Measurements from ENCODE around the gene PPP1R37.

PPP1R37 gene

DNA sequence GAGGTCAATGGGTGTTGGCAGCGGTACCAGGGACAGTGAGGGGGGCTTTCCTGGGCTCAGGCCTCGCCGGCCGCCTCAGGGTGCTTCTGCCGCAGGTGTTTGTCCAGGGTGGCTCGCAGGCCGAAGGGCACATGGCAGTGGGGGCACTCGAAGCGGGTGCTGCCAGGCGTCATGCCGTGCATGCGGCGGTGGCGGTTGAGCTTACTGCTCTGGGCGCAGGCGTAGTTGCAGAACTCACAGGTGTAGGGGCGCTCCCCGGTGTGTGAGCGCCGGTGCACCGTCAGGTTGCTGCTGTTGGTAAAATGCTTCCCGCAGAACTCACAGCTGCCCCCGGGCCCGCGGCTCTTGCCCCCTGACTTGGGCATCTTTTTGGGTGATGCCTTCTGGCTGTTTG is 21.4 kb upstream of the PPP1R37 start:
- no peak for DNase-seq (ENCODE audit: low read depth in 2 of 2)

DNA sequence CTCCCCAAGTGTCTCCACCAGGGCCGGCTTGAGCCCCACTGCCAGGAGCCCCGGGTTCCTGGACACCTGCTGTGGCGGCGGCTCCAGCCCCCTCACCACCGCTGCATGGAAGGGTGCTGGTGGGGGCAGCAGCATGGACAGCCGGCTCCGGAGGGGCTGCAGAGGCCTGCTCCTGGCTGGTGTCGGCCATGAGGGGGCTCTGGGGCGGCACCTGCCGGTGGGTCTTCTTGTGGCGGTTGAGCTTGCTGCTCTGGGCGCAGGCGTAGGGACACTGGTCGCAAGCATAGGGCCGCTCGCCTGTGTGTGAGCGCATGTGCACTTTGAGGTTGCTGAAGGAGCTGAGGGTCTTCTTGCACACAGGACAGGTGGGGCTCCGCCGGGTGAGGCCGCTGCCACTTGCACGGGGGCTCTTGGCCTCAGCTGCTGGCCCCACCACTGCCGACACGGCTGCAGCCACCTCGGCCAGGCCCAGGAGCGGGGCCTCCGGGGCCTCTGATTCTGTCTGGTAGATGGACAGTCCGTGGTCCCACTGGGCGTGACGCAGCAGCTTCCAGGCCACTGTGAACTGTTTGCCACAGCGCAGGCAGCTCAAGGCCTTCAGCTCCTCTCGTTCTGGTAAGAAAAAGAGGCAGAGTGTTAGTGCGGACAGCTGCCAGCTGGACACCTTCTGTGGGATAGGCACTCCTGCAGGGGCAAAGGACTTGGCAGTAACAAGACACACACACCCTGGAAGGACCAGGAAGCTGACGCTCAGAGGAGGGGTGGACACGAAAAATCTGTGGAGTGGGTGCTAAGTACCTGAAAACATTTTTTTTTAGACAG is 20.8 kb upstream of the PPP1R37 start:
- no peak for DNase-seq (ENCODE audit: low read depth in 2 of 2)

DNA sequence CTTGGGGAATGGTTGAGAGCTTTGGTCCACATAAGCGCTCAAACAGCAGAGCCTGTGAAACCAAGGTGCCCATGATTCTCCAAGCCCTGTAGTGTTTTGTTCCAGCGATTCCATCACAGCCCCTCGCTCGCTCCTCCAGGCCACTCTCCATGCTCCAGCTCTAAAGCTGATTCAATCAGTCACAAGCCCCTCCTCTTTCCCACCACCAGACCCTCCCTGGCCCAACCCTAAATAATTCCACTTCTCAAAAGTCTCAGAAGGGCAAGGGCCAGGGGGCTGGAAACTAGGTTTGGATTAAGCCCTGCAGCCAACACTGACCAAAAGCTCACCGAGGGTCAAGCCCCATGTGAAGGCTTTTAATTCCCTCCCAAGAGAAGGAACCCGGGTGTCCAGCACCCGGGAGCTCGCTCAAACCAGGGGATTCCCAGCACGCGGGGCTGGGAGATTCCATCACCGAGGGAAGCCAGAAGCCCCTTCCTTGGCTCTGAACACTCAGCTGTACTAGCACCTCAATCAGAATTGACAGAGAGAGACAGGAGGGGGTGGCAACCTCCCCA is 18.2 kb upstream of the PPP1R37 start:
- no peak for DNase-seq (ENCODE audit: low read depth in 2 of 2)

DNA sequence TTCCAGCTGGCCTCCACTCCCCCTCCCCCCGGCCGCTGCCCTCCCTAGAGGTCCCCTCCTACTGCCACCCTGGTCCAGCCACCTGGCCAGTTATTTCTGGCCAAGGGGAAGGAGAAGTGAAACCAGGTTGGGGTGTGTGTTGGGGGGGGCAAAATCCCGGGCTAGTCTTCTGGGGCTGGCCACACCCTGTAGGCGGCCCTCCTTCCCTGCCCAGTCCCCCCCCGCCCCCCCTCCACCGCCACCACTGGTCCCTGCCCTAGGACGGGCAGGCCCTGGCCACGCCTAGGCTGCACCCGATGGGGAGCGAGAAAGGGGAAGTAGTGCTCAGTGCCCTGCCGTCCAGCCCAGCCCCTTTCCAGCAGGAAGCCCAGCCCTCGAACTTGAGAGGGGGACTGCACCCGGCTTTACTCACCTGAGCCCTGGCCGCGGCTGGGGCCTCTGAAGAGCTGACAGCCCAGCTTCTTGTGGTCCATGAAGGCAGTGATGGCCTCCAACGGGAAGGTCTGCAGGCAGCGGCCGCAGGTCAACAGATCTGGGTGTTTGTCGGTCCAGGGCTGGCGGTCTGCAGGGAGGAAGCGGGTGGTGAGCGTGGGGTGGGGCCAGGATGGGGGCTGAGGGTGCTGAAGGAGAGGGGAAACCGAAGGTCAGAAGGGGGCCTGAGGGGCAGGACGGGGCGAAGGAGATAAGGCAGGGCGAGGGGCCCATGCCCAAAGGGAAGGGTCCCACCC is 17.5 kb upstream of the PPP1R37 start:
- DNase-seq (ENCODE audit: low read depth in 2 of 2): no peak

DNA sequence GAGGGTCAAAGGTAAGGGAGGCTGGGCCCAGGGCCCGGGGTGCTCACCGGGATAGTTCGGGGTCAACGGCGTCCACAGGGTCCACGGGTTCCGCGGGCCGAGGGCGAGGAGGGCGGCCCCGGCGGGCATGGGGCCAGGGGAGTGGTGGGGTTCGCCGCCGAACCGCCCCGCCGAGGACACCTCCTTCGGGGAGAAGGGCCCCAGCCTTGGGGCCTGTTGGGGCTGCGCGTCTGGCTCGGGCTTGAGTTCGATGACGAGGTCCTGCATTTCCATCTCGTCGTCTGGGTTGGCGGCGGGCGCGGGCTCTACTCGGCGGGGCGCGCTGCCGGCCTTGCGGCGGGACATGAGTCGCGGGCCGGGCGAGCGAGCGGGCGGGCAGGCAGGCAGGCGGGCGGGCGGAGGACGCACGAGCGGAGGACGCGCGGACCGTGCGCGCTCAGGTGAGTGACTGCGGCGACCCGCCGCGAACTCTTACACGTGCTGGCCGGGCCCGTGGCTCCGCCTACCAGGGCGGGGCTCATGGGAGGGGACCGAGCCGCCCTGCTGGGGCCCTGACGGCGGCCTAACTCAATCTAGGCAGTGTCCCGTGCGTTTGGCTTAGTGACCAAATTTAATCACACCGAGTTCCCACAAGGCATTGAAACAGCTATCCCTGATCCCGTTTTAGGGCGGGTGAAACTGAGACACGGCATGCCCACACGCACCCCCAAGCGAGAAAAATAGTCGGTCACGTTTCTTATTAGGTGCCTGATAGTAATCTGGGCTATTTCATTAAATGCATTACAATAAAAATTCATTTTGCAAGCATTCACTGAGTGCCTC is 16.7 kb upstream of the PPP1R37 start, which contains the start of gene ZNF296:
Gene ZNF296 (minus strand): TSS at position 450 of the 822 bp plus-strand sequence. CDS start 105 bp downstream, at position 345.
- peak; percentile 74 to 81 for DNase-seq (ENCODE audit: low read depth in 2 of 2)

DNA sequence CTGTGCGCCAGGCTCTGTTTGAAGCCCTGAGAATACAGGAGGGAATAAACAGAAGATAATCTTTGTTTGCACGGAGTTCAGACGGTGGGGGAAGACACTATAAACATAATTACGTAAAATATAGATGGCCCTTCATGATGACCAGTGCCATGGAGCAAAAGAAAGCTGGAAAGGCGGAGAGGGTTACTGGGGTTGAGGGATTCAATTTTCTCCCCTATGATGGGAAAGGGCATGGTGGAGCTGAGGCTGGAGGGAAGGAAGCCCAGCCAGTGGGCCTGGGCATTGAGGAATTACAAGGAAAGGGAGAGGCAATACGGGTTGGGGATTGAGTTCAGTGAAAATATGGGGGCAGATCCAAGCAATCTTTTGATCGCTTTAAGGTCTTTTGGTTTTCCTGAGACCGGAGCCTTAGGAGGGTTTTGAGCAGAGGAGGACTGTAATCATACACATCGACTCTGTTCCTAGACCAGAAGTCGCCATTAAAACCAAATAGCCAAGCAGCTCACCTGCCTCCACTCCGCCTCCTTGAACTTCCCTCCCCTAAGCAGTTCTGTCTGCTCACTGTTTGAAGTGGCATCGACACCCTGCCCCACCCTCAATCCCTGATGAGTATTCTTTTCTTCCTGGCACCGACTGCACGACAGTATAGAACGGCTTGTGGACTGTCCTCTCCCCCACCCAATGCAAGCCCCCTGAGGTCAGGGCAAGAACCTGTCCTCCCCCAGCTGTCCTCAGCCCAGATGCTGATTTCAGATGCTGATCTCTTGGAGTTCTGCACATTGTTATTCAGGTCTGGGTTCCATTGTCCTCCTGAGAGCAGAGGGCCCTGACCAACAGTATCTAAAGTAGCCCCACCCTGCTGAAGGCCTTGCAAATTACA is 15.9 kb upstream of the PPP1R37 start:
- no peak for DNase-seq (ENCODE audit: low read depth in 2 of 2)

DNA sequence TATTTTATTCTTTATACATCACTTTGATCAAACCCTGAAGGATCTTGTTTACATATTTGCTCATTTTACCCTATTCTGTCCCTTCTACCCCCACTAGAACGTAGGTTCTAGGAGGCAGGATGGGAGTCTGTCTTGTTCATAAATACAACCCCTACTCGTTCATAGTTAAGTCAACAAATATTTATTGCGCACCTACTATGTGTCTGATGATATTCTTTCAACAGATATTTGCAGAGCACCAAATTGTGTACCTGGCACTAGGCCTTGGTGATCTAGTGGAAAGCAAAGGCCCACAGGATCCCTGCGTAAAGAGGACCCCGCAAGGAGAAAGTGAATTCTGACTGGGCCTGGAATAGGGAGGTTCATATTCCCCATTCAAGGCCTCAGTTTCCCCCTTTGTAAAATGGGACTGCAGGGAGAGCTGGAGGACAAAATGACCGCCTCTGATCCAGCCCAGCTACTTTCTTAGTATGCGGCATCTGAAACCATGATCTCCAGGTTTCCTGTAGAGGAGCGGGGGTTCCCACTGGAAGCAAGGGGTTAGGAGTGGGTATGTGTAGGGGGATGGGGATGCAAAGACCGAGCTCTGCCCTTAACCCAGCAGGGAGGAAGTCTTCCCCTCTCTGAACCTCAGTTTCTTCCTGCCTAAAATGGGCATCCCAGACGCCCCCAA is 14.5 kb upstream of the PPP1R37 start:
- DNase-seq (ENCODE audit: low read depth in 2 of 2): no peak

DNA sequence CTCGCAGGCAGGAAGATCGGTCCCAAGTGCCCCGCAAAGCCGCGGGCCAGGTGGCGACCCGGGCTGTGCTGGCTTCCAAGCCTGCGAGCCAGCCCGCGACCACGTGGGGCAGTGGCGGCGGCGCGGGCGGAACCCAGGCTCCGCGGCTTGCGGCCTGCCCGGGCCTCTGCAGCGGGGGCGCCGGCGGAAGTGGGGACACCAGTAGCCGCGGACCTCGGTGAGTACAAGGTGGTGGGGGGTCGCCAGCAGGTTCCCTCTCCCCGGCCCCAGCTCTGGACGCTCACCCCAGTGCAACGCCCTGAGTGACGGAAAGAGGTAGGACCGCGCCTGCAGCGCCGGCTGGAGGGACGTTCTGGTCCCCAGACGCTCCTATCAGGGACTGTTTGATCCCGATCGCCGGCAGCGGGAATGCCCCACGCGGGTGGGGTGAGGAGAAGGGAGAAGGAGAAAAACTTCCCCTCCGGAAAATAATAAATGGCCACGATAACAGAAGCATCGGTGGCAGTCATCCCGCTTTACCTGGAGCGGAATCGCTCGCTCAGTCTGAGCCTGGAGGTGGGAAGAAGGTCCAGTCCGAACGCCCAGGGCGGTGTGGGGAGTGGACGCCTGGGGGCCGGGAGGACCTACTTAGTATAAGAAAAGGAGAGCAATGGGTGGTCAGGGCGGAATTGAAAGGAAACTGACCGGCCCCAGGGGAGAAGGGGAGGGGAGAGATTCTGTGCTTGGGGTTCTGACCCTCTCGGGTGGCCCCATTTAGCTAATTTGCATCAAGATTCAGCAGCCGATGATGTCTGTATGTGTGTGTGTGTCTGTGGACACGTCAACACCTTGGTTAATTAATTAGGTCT is 13.7 kb upstream of the PPP1R37 start, which contains the start of gene GEMIN7:
Gene GEMIN7 (plus strand): TSS at position 198 of the 848 bp plus-strand sequence. CDS start 10,855 bp downstream, outside the sequence.
- peak; percentile 77 to 79 for DNase-seq (ENCODE audit: low read depth in 2 of 2)

DNA sequence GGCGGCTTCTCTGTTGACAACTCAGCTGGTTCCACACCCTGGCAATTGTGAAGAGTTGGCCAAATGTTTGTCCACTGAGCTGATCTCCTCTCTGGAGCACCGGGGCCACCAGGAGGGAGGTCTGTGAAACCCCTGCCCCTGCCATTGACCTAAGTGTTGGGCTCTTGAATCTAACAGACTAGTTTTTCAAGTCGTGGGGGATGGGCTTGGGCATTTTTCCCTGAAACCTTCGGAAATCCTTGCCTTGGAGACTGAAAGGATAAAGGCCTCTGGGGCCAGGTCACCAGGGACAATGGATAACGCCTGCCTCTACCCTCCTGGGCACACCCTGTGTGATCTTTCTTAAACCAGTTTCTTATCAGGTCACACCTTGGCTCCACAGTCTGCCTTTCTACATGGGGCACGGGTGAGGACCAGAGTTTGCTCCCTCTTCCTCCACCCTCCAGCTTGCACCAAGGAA is 13.0 kb upstream of the PPP1R37 start:
- DNase-seq (ENCODE audit: low read depth in 2 of 2): no peak

DNA sequence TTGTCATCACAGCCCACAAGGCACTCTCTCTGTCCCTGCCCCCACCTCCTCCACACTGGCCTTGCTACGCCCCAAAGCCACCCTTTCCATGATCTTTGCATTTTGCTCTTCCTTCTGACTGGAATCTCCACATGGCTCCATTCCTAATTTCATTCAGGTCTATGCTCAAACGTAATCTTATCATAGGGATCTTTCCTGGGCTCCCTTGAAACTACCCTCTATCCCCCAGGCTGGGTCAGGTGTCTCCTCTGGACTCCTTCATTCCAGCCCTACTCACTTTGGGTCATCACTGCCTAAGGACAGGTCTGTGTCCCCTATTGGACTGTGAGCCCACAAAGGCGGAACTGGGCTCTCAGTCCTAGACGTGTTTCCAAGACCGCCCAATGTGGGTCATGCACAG is 10.8 kb upstream of the PPP1R37 start:
- DNase-seq (ENCODE audit: low read depth in 2 of 2): no peak

DNA sequence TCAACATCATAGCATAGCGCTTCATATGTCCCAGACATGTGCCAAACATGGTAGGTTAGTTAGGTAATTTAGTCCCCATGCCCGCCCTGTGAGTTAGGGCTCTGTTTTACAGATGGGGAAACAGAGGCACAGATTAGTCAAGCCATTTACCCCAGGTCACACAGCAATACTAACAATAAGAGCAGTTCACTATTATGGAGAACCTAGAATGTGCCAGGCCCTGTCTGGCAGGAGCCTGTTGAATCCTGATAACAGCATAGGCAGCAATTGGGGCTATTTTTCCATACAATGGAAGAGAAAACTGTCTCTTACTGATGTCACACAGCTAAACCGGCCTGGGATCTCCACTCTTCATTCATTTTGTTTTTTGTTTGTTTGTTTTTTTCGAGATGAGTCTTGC is 6.5 kb upstream of the PPP1R37 start:
- no peak for DNase-seq (ENCODE audit: low read depth in 2 of 2)

DNA sequence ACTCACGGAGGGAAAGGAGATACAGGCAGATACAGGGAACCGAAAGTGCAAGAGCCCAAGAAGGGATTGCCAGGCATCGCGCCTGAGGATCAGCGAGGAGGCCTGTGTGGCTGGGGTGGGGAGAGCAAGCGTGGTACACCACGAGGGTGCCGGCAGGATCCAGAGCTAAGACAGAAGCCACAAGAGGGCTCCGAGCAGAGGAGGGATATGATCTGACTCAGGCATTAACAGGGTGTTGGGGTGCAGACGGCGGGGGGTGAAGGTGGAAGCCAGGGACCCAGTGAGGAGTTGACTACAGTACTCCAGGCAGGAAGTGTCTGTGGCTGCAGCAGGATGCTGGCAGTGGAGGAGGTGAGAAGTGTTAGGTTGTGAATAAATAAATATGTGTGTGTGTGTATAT is 5.4 kb upstream of the PPP1R37 start:
- no peak for DNase-seq (ENCODE audit: low read depth in 2 of 2)

DNA sequence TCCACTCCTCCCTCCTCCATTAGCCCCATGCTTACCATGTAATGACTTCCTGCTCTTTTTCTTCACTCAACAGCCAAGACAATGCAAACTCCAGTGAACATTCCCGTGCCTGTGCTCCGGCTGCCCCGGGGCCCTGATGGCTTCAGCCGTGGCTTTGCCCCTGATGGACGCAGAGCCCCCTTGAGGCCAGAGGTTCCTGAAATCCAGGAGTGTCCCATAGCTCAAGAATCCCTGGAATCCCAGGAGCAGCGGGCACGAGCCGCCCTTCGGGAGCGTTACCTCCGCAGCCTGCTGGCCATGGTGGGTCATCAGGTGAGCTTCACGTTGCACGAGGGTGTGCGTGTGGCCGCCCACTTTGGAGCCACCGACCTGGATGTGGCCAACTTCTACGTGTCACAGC is 2.9 kb upstream of the PPP1R37 start:
- DNase-seq (ENCODE audit: low read depth in 2 of 2): no peak

DNA sequence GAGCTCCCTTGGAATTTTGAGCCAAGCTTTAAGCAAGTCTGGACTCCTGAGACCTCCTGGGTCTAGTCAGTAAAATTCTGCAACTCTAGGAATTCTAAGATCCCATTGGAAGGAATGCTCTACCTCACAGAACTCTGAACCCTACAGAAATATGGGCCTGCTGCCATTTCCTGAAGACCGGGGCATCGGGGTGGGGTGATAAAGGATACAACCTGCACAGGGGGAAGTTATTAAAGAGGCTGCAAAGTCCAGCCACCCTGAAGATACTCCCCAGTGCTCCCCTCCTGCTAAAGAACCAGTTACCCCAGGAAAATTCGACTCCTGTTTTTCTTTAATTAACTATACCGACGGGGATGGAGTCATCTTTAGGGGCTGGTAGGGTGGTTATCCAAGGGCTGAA is 2.4 kb upstream of the PPP1R37 start:
- DNase-seq (ENCODE audit: low read depth in 2 of 2): no peak

DNA sequence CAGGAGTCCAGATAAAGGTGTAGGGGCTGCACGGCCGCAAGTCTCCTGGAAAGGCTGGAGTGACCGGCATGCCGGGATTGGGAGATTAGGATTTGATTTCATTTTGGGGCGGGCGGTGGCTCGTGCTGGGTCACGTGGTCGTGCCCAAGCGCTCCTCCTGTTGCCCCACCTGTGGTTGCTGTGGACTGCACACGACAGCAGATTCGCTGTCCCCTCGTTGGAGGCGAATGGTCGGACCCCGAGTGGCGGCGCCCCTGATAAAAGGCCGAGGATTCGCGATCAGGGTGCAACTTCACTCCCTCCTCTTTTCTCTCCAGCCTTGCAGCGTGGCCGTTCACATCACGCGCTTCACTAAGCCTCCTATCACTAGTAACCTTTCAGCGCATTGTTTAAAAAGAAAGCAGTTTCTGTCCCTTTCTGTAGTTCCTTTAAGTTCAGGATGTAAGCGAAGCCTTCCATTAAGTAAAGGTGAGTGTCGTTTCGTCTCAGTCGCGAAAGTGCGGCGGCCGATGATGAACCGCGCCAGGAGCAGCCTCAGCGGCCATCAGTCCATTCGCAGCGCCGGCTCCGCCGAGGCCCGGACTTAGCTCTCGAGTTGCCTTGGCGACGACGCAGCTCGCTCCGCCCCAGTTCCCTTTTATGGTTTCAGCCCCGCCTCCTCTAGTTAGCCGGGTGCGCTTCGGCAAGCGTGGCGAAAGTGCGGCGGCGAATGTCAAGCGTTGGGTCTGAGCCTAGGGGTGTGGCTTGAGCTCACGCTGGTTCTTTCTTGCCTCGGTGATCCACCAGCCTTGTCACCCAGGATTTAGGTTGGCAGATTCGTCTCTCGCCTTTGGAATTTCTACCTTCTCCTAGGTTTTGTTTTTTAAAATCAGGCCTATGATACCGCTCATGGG is 1.7 kb upstream of the PPP1R37 start:
- peak; percentile 91 to 99 for DNase-seq (ENCODE audit: low read depth in 2 of 2)

DNA sequence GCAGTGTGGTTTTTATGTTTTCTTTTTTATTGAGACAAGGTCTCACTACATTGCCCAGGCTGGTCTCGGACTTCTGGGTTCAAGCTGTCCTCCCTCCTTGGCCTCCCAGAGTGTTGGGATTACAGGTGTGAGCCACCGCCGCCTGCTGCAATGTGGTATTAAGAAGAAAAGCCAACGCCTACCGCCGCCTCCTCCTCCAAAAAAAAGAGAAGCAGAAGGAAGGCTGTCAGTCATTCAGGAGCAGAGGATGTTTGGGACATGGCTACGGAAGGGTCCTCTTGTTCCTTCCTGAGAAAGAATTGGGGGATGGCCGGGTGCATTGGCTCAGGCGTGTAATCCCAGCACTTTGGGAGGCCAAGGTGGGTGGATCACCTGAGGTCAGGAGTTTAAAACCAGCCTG is 1.2 kb downstream of the PPP1R37 start:
- DNase-seq (ENCODE audit: low read depth in 2 of 2): no peak

DNA sequence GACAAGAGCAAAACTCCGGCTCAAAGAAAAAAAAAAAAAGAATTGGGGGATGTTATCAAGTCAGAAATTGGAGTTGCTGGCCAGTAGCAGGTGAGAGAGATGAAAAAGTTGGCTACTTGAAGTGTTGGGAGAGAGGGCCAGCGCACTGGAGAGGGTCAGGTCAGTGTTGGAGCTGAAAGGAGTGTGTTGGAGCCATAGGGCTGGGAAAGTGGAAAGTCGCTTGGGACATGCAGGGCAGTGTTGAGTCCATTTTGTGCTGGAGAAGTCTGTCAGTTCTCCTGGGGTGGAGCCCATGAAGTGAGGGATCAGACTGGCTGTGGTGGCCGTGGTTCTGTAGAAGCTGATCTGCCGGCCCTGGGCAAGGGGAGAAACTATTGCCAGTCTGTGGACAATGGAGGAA is 1.7 kb downstream of the PPP1R37 start:
- no peak for DNase-seq (ENCODE audit: low read depth in 2 of 2)

Measured in stimulated activated CD4-positive, alpha-beta T cell treated with anti-CD3 and anti-CD28 coated beads, Interleukin-4, amount 100 ng/mL, for 48 hours (primary cell).